A549 treated with ZK216348 at 1 μM for 4 hours (cell line): ENCODE results near the gene CREB3L2. TPM values are rescaled to one million over a fixed set of nuclear protein-coding genes. Genes with fewer than 3 reads are reported as not detected.

Source experiments
- total RNA-seq: library from RNA; stranded (reverse); fragments of 200-300 nt; extraction: Qiagen RNA extraction; gene quantifications from 5 replicates; pipeline ENCODE4 v1.2.3, GENCODE V29; 2022; ENCODE audit warnings: low read depth

CREB3L2 gene, protein sequence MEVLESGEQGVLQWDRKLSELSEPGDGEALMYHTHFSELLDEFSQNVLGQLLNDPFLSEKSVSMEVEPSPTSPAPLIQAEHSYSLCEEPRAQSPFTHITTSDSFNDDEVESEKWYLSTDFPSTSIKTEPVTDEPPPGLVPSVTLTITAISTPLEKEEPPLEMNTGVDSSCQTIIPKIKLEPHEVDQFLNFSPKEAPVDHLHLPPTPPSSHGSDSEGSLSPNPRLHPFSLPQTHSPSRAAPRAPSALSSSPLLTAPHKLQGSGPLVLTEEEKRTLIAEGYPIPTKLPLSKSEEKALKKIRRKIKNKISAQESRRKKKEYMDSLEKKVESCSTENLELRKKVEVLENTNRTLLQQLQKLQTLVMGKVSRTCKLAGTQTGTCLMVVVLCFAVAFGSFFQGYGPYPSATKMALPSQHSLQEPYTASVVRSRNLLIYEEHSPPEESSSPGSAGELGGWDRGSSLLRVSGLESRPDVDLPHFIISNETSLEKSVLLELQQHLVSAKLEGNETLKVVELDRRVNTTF
- 22.3 to 33.7 TPM (median 30.7 TPM) in 5 replicates for total RNA-seq

DNA sequence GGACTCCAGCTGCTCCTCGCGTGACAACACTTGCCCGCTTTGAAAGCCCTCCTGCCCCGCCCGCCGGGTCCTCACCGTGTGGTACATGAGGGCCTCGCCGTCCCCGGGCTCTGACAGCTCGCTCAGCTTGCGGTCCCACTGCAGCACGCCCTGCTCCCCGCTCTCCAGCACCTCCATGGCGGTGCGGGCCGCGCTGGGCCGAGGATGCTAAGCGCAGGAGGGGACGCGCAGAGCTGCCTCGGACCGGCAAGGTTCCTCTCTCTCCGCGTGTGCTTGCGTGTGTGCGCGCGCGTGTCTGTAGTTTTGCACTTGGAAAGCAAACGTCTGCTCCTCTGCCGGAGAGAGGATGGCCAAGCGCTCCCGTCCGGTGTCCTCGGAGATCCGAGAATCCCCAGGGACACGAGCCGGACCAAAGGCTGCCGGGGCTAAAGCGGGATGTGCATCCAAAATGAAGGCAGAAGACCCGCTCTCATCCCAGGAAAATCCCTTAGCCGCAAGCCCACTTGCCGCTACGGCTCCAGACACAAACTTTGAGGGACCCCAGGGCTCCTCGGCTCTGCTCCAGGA lies at the start of gene CREB3L2:
CREB3L2 (minus strand) TSS at position 558 of the 567 bp plus-strand sequence; CDS start at position 177, 381 bp downstream.

DNA sequence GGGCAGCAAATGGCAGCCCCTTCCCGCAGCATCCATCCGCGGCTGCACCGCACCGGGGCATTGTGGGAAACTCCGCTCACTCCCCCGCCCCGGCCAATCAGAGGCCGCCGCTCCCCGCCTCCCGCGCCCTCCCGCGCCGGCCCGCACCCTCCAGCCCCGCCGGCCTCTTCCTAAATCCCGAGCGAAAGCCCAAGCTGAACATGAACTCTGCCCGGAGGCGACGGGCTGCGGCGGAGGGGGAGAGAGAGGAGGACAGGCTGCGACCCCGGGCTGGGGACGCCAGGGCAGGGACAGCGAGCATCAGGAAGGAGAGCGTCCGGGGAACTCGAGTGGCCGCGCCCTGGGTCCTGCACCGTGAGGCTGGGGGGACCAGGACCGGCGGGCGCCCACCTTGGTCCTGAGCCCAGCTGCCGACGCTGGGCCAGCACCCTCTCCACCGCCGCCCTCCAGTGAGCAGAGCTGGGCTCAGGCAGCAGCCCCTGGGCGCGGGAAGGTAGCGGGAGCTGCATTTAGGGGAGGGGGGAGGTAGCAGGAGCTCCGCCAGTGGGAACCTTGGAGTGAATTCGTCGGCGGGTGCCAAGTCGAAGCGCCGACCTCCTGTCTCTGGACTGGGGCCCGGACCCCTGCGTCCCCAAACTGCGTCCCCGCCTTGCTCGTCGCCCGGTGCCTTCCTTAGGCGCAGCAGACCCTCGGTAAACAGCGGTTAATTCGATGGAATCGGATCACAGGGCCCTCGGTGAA lies 154.9 kb downstream of the CREB3L2 start, which contains the start of gene DGKI:
DGKI (minus strand) TSS at position 148 of the 741 bp plus-strand sequence.

Other genes starting within 250 kb of the CREB3L2 start
- 0.11 to 0.97 TPM (median 0.35 TPM) in 3 of 5 replicates, not detected in the others for gene DGKI, start 155.1 kb downstream of the CREB3L2 start, total RNA-seq
- not detected in 5 replicates for gene AKR1D1, start 74.4 kb upstream of the CREB3L2 start, total RNA-seq